Measurements from ENCODE around the gene PCDHB6.

DNA sequence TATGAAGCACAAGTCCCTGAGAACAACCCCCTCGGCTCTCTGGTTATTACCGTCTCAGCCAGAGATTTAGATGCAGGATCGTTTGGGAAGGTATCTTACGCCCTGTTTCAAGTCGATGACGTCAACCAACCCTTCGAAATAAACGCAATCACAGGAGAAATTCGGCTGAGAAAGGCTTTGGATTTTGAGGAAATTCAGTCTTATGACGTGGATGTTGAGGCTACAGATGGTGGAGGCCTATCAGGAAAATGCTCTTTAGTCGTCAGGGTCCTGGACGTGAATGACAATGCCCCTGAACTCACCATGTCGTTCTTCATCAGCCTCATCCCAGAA is 1.1 kb downstream of the PCDHB6 start:
- TF ChIP-seq, protein P1, sequence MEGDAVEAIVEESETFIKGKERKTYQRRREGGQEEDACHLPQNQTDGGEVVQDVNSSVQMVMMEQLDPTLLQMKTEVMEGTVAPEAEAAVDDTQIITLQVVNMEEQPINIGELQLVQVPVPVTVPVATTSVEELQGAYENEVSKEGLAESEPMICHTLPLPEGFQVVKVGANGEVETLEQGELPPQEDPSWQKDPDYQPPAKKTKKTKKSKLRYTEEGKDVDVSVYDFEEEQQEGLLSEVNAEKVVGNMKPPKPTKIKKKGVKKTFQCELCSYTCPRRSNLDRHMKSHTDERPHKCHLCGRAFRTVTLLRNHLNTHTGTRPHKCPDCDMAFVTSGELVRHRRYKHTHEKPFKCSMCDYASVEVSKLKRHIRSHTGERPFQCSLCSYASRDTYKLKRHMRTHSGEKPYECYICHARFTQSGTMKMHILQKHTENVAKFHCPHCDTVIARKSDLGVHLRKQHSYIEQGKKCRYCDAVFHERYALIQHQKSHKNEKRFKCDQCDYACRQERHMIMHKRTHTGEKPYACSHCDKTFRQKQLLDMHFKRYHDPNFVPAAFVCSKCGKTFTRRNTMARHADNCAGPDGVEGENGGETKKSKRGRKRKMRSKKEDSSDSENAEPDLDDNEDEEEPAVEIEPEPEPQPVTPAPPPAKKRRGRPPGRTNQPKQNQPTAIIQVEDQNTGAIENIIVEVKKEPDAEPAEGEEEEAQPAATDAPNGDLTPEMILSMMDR (IDR thresholded peaks at IDR 0.05; ENCODE audit: low read length) = no peak
- TF ChIP-seq EZH2 (IDR thresholded peaks at IDR 0.05; ENCODE audit: borderline replicate concordance, low read length) = no peak

Measured in OCI-LY1 (cell line).